Sciatic nerve (tissue), 2 donors: Measurements from ENCODE around the gene SV2B. TPM values are rescaled to one million over a fixed set of nuclear protein-coding genes. Genes with fewer than 3 reads are reported as not detected.
"Not testable (repeated sequence)": the region's sequence is repeated elsewhere in the genome, so short reads cannot be mapped to it uniquely, and the experiment has no call there.

Source experiments
- ATAC-seq: fragments of 200-7000 bp; cut with Tn5 transposase; one replicate; pipeline ENCODE4 v1.9.1; 2020; ENCODE audit warnings: mild to moderate bottlenecking, moderate library complexity
- DNase-seq: peaks from one replicate; pipeline ENCODE4 v3.0.0-alpha.2; 2020; ENCODE audit warnings: low spot score
- intact Hi-C: fragments of 100-400 bp; cut with DNase I; formaldehyde crosslinking; loops from one replicate; pipeline ENCODE4 v1.14.2; 2022
- total RNA-seq: library from RNA; stranded (reverse); fragmentation: NEBNext Ultra II Directional; extraction: Animal tissue kit (Norgen Biotek cat#: 25700); gene quantifications from one replicate; pipeline ENCODE4 v1.2.1, GENCODE V29; 2021
- donor health status: DM: no; HTN: no; CAD: no.
- donor health status: DM: no; HTN: no; CAD: no.

The SV2B gene
- total RNA-seq, 1 donor from 2014 or later = 19.1 TPM

DNA sequence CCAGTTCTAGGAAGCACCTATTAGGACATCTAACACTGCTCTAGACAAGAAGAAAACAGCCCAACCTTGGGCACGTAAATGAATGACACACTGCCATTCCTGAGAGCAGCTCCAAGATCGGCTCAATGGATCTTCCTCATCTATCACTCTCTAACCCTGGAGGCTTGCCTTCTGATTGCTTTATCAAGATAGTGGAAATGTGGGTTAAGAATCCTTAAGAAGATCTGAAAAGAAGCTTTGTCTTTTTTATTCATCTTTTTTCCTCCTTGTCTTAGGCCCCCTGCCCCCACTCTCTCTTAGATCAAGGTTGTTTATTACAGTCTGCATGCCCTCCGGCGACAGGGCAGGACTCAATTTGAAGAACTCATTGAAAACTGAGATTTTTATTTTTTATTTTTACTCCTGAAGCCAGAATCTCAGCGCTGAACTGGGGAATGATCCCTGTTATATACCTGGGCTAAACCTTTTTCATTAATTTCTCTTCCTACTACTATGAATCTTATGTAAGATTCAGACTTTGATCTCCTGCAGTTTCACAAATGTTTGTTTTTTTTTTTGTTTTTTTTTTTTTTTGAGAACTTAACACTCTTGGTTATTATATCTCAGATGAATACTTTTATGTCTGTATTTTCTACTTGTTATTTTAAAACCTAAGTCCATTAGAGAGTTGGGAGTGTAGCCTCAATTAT lies 219.5 kb downstream of the SV2B start:
- no peak for DNase-seq
- ATAC-seq = no peak
- intact Hi-C loops = no loop called here

- DNase-seq (no peak), ATAC-seq (no peak)
- intact Hi-C loops = no loop called here
Measured at GRCh38 chr15:91320101-91320500, 220.0 kb downstream of the SV2B start.

DNA sequence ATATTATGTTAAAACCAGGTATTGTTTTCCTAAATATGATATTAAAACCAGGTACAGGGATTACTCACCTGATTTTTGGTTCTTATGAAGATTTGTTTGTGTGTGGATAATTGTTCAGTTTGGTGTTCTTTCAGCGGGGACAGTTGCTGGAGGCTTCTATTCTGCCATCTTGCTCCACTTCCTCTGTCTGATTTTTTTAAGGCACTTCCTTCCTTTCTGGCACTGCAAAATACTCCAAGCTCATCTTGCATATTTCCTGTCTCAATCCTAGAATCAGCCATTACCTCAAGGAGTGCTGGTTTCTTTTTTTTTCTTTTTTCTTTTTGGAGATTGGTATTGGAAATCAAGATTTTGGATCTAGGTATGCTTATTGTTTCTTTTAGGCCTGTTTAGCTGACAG lies 229.9 kb downstream of the SV2B start:
- DNase-seq = no peak

GRCh38 chr15:91331581-91331980 lies 231.5 kb downstream of the SV2B start:
- DNase-seq (no peak), ATAC-seq (no peak)
- intact Hi-C loops = no loop called here

More for the DNA sequence above, 229.9 kb downstream of the SV2B start:
- ATAC-seq = no peak
- intact Hi-C loops = no loop called here

DNA sequence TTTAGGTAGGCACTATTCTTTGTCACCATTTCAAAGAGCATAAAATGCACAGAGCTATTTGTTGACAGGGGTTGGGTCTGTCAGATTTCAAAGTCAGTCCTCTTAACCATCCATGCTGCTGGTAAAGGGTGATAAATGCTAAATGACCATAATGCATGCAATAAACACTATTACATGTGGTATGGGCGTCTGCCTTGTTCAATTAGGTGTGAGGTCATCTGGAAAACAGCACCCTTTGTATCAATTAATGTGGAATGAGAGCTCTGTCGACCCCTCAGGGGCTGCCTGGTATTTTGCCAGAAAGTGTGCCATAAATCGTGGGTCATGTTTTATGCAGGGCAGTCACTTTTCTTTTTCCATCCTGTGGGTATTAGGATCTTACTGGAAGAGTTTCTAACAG lies 235.6 kb downstream of the SV2B start:
- intact Hi-C loops = no loop called here
- no peak for ATAC-seq
- no peak for DNase-seq

GRCh38 chr15:91336687-91337086 lies 236.6 kb downstream of the SV2B start:
- no peak for DNase-seq
- no peak for ATAC-seq
- intact Hi-C loops = no loop called here

DNA sequence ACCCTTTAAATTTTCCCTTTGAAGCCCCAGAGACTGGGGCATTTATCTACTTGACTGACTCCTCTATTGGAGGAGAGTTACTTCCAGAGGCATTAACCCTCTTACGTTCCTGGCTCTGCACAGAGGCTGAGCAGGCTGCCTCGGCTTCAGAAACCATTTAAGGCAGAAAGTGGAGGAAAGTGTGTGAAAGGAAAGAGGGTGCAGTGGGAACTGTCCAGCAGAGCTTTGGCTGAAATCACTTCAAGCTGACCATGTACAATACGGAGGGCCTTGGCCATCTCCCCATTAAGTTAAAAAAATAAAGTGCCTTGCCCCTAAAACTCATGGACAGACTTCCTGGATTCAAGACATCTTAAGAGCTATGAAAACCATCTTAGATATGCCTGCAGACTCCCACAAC lies 238.7 kb downstream of the SV2B start:
- no peak for ATAC-seq
- intact Hi-C loops = no loop called here
- DNase-seq = no peak

- intact Hi-C loops = loop anchor here (10.0 kb wide), 1 partner anchor 1913 kb away; no protein-coding TSS in a partner anchor
- no peak for DNase-seq
- ATAC-seq = no peak
Measured at GRCh38 chr15:91342097-91342496, 242.0 kb downstream of the SV2B start.

GRCh38 chr15:91344912-91345311 lies 244.9 kb downstream of the SV2B start:
- not testable (repeated sequence) for DNase-seq, ATAC-seq
- intact Hi-C loops = loop anchor here (10.0 kb wide), 1 partner anchor 1910 kb away; no protein-coding TSS in a partner anchor

DNA sequence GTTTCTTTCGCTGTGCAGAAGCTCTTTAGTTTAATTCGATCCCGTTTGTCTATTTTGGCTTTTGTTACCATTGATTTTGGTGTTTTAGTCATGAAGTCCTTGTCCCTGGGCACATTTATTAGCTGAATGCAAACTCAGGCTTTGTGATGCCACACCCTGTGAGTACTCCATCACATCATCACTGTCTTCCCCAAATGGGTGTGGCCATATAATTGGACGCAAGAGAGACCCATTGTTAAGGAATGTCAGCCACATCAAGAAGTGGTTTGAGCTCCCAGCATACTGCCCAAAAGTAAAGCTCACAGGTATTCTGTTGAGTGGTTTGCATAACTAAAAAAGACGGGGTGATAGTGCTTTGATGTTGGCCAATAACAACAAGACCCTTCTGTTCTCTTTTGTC lies 245.7 kb downstream of the SV2B start:
- ATAC-seq (no peak), DNase-seq (no peak)
- intact Hi-C loops = loop anchor here (10.0 kb wide), 1 partner anchor 1909 kb away; no protein-coding TSS in a partner anchor

DNA sequence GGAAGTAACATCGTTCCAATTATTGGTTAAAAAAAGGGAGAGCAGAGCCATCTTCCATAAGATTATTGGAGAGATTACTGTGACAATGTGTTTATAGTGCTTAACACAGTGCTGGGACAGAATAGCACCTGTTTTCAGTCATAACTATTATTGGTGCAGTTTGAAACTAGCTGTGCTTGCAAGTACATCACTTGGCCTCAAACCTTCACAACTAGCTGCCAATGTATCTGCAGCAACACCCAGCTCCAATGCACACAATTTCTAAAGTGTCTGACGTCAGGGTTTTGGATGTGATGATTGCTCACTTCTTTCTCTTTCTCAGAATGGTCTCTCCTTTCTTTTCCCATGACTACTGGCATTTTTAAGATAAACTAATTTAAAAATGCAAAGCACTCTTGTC lies 246.2 kb downstream of the SV2B start:
- no peak for DNase-seq
- intact Hi-C loops = loop anchor here (10.0 kb wide), 1 partner anchor 1909 kb away; no protein-coding TSS in a partner anchor
- no peak for ATAC-seq

DNA sequence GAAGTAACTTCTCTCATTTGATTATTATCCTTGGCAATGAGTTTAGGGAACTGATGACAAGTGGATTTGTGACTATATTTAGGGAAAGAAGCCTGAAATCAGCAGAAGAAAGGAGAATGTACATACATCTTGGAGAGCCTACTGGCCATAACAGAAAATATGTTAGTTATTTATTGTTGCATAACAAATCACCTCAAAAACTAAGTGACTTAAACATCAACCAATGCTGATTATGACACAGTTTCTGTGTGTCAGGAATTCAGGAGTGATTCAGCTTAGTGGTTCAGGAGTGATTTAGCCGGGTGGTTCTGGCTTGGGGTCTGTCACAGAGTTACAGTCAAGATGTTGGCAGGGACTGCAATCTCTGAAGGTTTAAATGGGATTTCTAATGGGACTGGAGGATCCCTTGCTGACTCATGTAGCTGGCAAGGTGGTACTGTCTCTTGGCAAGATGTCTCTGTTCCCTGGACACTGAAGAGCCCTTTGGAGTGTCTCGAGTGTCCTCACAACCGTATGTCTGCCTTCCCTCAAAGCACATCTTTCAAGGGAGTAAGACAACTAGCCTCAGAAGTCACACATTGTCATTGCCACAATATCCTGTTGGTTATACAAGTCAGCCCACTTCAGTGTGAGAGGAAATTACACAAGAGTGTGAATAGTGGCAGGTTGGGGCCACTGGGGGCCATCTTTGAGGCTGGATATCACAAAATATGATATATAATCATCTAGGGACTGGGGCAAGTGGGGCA lies 248.9 kb downstream of the SV2B start:
- intact Hi-C loops = loop anchor here (10.0 kb wide), 1 partner anchor 1906 kb away; no protein-coding TSS in a partner anchor
- ATAC-seq = no peak
- DNase-seq = no peak

Other genes with a start within 250 kb of the SV2B start
- gene FURIN, start 231.7 kb upstream of the SV2B start, total RNA-seq = 51.6 TPM
- gene FES, start 215.8 kb upstream of the SV2B start, total RNA-seq = 44.8 TPM
- 150 TPM for gene MAN2A2, start 197.0 kb upstream of the SV2B start, total RNA-seq
- gene HDDC3, start 167.7 kb upstream of the SV2B start, total RNA-seq = 12.7 TPM
- 56.8 TPM for gene UNC45A, start 165.0 kb upstream of the SV2B start, total RNA-seq
- 12.4 TPM for gene RCCD1, start 145.4 kb upstream of the SV2B start, total RNA-seq
- gene PRC1, start 105.7 kb upstream of the SV2B start, total RNA-seq = 5.7 TPM
- 13.0 TPM for gene VPS33B, start 77.7 kb upstream of the SV2B start, total RNA-seq